Smooth muscle cell (in vitro differentiated cells): Measurements from ENCODE around the gene PXT1. TPM values are rescaled to one million over a fixed set of nuclear protein-coding genes. Genes with fewer than 3 reads are reported as not detected.

ENCODE experiments used
- DNase-seq: peaks from one replicate; lab custom pipeline; 2025; ENCODE audit not compliant: unreplicated experiment; lab: John Stamatoyannopoulos, UW
- H2AFZ ChIP-seq: fragments of 200-600 bp; sonication (generic); 2 replicates; pipeline ENCODE4 v1.6.0; 2016; ENCODE audit warnings: antibody characterized with exemption, low read depth, mild to moderate bottlenecking
- H3F3A ChIP-seq: fragments of 200-600 bp; sonication (generic); 2 replicates; pipeline ENCODE4 v1.6.0; 2017; ENCODE audit warnings: antibody characterized with exemption, low read depth
- H3K27ac ChIP-seq: fragments of 200-600 bp; sonication (generic); 2 replicates; pipeline ENCODE4 v1.5.1; 2016; ENCODE audit warnings: low read depth, mild to moderate bottlenecking
- H3K27me3 ChIP-seq: fragments of 200-600 bp; sonication (generic); 2 replicates; pipeline ENCODE4 v1.6.1; 2016; ENCODE audit warnings: low read depth, mild to moderate bottlenecking
- H3K36me3 ChIP-seq: fragments of 200-600 bp; sonication (generic); 2 replicates; pipeline ENCODE4 v1.5.1; 2016; ENCODE audit warnings: low read depth
- H3K4me1 ChIP-seq: fragments of 200-600 bp; sonication (generic); 2 replicates; pipeline ENCODE4 v1.5.1; 2016; ENCODE audit warnings: low read depth
- H3K4me2 ChIP-seq: fragments of 200-600 bp; sonication (generic); 2 replicates; pipeline ENCODE4 v1.6.0; 2016; ENCODE audit warnings: mild to moderate bottlenecking
- H3K4me3 ChIP-seq: fragments of 200-600 bp; sonication (generic); 2 replicates; pipeline ENCODE4 v1.5.1; 2016; ENCODE audit warnings: mild to moderate bottlenecking
- H3K79me2 ChIP-seq: fragments of 200-600 bp; sonication (generic); 2 replicates; pipeline ENCODE4 v1.6.0; 2016; ENCODE audit warnings: low read depth, mild to moderate bottlenecking
- H3K9ac ChIP-seq: fragments of 200-600 bp; sonication (generic); 2 replicates; pipeline ENCODE4 v1.6.0; 2016; ENCODE audit warnings: low read depth
- H3K9me3 ChIP-seq: fragments of 200-600 bp; sonication (generic); replicated peaks from 2 replicates; pipeline ENCODE4 v1.5.1; 2016; ENCODE audit warnings: low read depth
- H4K20me1 ChIP-seq: fragments of 200-600 bp; sonication (generic); 2 replicates; pipeline ENCODE4 v1.6.0; 2016; ENCODE audit warnings: low read depth
- CTCF ChIP-seq: fragments of 200-600 bp; sonication (generic); IDR thresholded peaks from 2 replicates; pipeline ENCODE4 v1.5.1; 2017; ENCODE audit warnings: borderline replicate concordance, mild to moderate bottlenecking, antibody characterized with exemption; ENCODE audit not compliant: insufficient read depth, poor library complexity, severe bottlenecking
- WGBS: methylation state at CpG from one replicate; pipeline ENCODE4 v1.1.7; 2016; ENCODE audit warnings: low lambda C conversion rate; 5-methylcytosine and 5-hydroxymethylcytosine counted together
- polyA plus RNA-seq: library from polyadenylated mRNA; unstranded; fragments of >200 nt; fragmentation: Nextera tagmentation; extraction: Ambion mirVana; gene quantifications from 2 replicates; pipeline ENCODE4 v1.2.1, GENCODE V29; 2016
- total RNA-seq: library from RNA; depleted of rRNA; stranded (reverse); fragments of >200 nt; gene quantifications from 2 replicates; pipeline ENCODE4 v1.2.3, GENCODE V29; 2014

The PXT1 gene
- total and polyA plus RNA-seq, 2 experiments from 2014 or later: not detected

GRCh38 chr6:36445621-36446020, 3.0 kb upstream of the PXT1 start:
- H3K27ac ChIP-seq: peak overlapping the region; percentile 99
- peaks cover 62% of the 10 kb centered on the region for H4K20me1 ChIP-seq
- no peaks in the 10 kb centered on the region for H3K9me3 ChIP-seq
- peak overlapping the region; percentile 91 for H3K4me2 ChIP-seq
- H2AFZ ChIP-seq: no peak overlapping the region
- no peaks in the 10 kb centered on the region for H3K36me3 ChIP-seq
- TF ChIP-seq CTCF: no peak
- H3K9ac ChIP-seq: no peak overlapping the region
- H3K79me2 ChIP-seq: peaks cover 76% of the 10 kb centered on the region
- H3F3A ChIP-seq: peaks cover 13% of the 10 kb centered on the region
- H3K4me1 ChIP-seq: peaks cover 34% of the 10 kb centered on the region
- no peak overlapping the region for H3K4me3 ChIP-seq
- DNase-seq: no peak
- no peaks in the 10 kb centered on the region for H3K27me3 ChIP-seq

- WGBS: 28% methylated on average over 3 of the region's 3 CpGs
- no peak for DNase-seq
- peaks cover 65% of the 10 kb centered on the region for H3K79me2 ChIP-seq
- peaks cover 52% of the 10 kb centered on the region for H4K20me1 ChIP-seq
- peak overlapping the region; percentile 99 for H3K27ac ChIP-seq
- H3K9me3 ChIP-seq: no peaks in the 10 kb centered on the region
- H3K4me1 ChIP-seq: peaks cover 34% of the 10 kb centered on the region
- TF ChIP-seq CTCF: no peak
- H3K4me2 ChIP-seq: peak overlapping the region; percentile 91
- H3K27me3 ChIP-seq: no peaks in the 10 kb centered on the region
- H3K4me3 ChIP-seq: peak overlapping the region; percentile 96
- no peak overlapping the region for H2AFZ ChIP-seq
- H3F3A ChIP-seq: peaks cover 14% of the 10 kb centered on the region
- H3K36me3 ChIP-seq: no peaks in the 10 kb centered on the region
- H3K9ac ChIP-seq: peak overlapping the region; percentile 92
Measured at GRCh38 chr6:36444470-36444869, 1.8 kb upstream of the PXT1 start.

GRCh38 chr6:36443471-36444428, 1.1 kb upstream of the PXT1 start:
- 7% methylated on average over 18 of the region's 18 CpGs for WGBS
- Histone ChIP-seq H3F3A (peaks cover 14% of the 10 kb centered on the region), H3K36me3 (no peaks in the 10 kb centered on the region), H3K9ac (peak overlapping the region; percentile 92), H3K27ac (peak overlapping the region; percentile 99), H3K4me3 (peak overlapping the region; percentile 96), H3K4me2 (peak overlapping the region; percentile 91), H3K79me2 (peaks cover 57% of the 10 kb centered on the region), H3K9me3 (no peaks in the 10 kb centered on the region), H4K20me1 (peaks cover 45% of the 10 kb centered on the region), H2AFZ (peak overlapping the region; percentile 68), H3K4me1 (peaks cover 34% of the 10 kb centered on the region), H3K27me3 (no peaks in the 10 kb centered on the region)
- TF ChIP-seq CTCF: peak; percentile 11
- no peak for DNase-seq
